ENCODE data around the gene SLC6A18.
A peak's percentile ranks its signal among the peaks of the same experiment; 100 is the strongest.
"Not testable (repeated sequence)": the region's sequence is repeated elsewhere in the genome, so short reads cannot be mapped to it uniquely, and the experiment has no call there.

Gene SLC6A18

DNA sequence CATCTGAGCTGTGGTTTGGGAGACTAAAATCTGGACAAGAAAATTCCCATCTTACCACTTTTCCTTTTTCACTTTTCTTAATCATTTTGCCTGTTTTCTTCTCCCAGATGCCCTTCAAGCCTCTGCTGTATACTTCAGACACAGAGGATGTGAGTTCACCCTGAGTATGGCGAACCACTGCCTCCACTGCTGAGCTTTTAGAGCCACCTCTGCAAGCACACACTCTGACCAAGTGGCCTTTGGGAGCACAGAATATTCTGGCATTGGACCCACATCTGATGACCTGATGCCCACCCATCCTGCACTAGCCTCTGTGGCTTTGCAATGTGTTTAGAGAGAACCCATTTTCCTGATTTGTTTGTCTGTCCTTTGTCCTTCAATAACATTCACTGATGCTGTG, 37.2 kb downstream of the SLC6A18 start:
- H3K4me3 ChIP-seq (ENCODE audit: low read depth, low read length), result no peak overlapping the region

DNA sequence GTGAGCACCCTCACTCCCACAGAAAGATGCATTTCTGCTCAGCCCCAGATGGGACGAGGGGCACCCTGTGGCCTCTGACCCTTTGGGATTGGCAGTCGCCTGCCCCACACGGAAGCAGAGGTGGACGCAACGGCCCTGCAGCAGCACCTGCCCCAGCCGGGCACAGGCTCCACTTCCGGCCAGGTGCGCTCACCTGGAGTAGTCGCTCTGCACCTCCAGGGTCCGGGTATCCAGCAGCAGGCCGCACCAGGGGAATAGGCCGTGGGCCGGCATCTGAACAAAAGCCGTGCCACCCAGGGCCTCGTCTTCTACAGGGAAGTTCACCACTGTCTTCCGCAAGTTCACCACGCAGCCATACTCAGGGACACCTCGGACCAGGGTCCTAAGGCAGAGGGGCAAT, 39.0 kb downstream of the SLC6A18 start:
- TF ChIP-seq, protein P1, sequence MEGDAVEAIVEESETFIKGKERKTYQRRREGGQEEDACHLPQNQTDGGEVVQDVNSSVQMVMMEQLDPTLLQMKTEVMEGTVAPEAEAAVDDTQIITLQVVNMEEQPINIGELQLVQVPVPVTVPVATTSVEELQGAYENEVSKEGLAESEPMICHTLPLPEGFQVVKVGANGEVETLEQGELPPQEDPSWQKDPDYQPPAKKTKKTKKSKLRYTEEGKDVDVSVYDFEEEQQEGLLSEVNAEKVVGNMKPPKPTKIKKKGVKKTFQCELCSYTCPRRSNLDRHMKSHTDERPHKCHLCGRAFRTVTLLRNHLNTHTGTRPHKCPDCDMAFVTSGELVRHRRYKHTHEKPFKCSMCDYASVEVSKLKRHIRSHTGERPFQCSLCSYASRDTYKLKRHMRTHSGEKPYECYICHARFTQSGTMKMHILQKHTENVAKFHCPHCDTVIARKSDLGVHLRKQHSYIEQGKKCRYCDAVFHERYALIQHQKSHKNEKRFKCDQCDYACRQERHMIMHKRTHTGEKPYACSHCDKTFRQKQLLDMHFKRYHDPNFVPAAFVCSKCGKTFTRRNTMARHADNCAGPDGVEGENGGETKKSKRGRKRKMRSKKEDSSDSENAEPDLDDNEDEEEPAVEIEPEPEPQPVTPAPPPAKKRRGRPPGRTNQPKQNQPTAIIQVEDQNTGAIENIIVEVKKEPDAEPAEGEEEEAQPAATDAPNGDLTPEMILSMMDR (conservative IDR thresholded peaks at IDR 0.05; ENCODE audit: low read depth, low read length), result no peak
- H3K4me3 ChIP-seq (ENCODE audit: low read depth, low read length), result no peak overlapping the region
- DNase-seq (ENCODE audit: low read depth), result no peak

More for the DNA sequence above, 37.2 kb downstream of the SLC6A18 start:
- TF ChIP-seq, protein P1 (conservative IDR thresholded peaks at IDR 0.05; ENCODE audit: low read depth, low read length), result no peak
- peak; percentile 11 for DNase-seq (ENCODE audit: low read depth)

DNA sequence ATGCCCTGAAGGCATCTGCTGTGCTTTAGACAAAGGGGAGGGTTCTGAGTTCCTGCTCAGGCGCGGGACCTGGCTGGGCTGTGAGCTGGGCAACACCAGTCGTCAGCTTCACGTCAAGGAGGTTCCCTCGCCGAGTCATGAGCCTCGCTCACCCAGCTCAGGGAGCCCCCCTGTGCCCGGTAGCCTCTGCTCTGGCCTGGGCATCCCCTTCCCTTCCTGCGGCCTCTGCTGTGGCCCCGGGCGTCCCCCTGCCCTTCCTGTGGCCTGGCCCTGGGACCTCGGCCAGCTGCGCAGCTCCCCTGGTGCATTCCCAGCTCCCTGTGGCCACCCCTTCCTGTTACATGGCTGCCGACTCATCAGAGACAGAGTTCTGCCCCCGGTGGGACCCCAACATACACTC, 39.8 kb downstream of the SLC6A18 start:
- TF ChIP-seq, protein P1 (conservative IDR thresholded peaks at IDR 0.05; ENCODE audit: low read depth, low read length), result no peak
- H3K4me3 ChIP-seq (ENCODE audit: low read depth, low read length), result no peak overlapping the region
- no peak for DNase-seq (ENCODE audit: low read depth)

DNA sequence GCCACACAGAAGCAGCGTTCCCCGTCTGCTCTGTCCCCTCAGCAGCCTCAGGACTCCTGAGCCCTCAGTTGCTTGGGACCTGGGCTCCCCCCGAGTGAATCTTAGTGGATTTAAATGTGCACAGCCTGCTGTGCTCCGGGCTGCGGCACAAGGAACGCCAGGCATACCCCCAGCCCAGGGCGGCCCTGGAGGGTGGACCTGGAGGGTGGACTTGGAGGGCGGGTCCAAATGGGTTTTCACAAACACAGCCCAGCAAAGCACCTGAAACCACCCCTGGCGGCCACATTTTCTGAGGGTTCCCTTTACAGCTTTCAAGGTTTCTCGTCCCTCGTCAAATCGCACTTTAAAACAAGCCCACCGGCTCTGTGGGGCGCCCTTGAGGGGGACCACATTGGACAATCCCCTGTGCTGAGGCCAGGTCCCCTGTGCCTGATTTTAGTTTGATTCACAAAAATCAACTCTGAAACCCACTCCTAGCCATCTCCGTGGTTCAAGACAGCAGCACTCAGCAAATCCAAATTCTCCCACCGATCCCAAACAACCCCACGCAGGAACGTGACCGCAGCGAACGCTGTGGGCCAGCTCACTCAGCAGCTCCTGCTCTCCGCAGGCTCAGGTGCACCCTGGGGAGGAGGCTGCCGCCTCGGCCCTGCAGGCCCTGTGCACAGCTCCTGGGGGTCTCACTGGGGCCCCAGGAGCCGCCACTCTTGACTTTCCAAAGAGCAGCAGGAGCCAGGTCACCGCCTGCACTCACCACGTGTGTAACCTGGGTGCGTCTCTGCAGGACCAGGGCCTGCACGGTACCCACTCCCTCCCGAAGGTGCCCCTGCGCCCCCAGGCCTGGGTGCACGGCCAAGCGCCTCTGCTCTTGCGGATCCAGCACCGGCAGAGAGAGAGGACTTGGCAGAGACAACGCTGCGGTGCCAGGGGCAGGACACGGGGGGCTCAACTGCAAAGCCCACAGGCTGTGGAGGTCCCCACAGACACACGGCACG, 40.6 kb downstream of the SLC6A18 start:
- no peak for DNase-seq (ENCODE audit: low read depth)
- TF ChIP-seq, protein P1 (conservative IDR thresholded peaks at IDR 0.05; ENCODE audit: low read depth, low read length), result no peak
- H3K4me3 ChIP-seq (ENCODE audit: low read depth, low read length), result no peak overlapping the region

DNA sequence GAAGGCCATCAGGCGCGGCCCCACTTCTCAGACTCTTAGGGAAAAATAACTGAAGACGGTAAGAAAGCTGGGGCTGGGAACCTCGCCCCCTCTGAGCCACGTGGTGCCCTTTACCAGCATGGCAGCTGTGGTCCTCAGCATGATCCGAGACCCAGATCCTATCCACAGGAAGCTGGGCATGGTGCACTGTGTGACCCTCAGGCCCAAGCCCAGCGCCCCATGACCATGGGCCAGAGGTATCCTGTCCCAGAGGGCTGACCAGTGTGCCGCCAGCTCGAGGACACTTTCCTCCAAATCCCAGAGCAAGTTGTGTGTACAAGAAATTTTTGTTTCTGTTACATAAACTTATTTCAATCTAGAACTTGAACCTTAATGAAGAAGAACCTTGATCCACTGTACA, 41.6 kb downstream of the SLC6A18 start:
- TF ChIP-seq, protein P1 (conservative IDR thresholded peaks at IDR 0.05; ENCODE audit: low read depth, low read length), result no peak
- no peak for DNase-seq (ENCODE audit: low read depth)
- H3K4me3 ChIP-seq (ENCODE audit: low read depth, low read length), result no peak overlapping the region

DNA sequence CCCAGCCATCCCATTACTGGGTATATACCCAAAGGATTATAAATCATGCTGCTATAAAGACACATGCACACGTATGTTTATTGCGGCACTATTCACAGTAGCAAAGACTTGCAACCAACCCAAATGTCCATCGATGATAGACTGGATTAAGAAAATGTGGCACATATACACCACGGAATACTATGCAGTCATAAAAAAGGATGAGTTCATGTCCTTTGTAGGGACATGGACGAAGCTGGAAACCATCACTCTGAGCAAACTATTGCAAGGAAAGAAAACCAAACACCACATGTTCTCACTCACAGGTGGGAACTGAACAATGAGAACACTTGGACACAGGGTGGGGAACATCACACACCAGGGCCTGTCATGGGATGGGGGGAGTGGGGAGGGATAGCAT, 42.3 kb downstream of the SLC6A18 start:
- not testable (repeated sequence) for H3K4me3 ChIP-seq (ENCODE audit: low read depth, low read length); DNase-seq (ENCODE audit: low read depth)

DNA sequence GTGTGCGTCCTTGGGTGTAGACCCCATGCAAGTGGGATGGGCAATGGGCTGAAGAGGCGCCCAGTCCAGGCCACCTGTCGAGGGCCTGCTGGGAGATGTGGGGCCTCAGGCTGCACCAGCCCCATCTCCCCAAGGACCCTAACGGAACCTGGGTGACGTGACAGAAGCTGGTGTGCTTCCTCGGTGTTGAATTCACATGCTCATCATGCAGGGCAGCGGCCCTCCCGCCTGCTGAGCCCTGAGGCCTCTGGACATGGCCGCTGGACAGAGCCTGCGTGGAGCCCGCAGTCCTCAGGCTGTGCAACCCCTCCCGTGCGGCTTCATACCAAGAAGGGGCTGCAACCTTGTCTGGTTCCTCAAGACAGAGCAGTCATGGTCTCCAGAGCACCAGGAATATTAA, 42.9 kb downstream of the SLC6A18 start:
- no peak for DNase-seq (ENCODE audit: low read depth)
- TF ChIP-seq, protein P1 (conservative IDR thresholded peaks at IDR 0.05; ENCODE audit: low read depth, low read length), result no peak
- H3K4me3 ChIP-seq (ENCODE audit: low read depth, low read length), result no peak overlapping the region

All from choroid plexus epithelial cell (primary cell).